MG63 (cell line): Measurements from ENCODE around the gene PELI3. TPM values are rescaled to one million over a fixed set of nuclear protein-coding genes. Genes with fewer than 3 reads are reported as not detected.

Source experiments
- DNase-seq: peaks from one replicate; pipeline ENCODE4 v3.0.0-alpha.2; 2020
- H3K27me3 ChIP-seq: fragments of 250-450 bp; sonication (Bioruptor Pico); 2 replicates; pipeline ENCODE4 v1.5.1; 2020; ENCODE audit warnings: mild to moderate bottlenecking, moderate library complexity
- H3K36me3 ChIP-seq: fragments of 250-450 bp; sonication (Bioruptor Pico); 2 replicates; pipeline ENCODE4 v1.5.1; 2020; ENCODE audit warnings: mild to moderate bottlenecking, moderate library complexity
- H3K4me3 ChIP-seq: fragments of 250-450 bp; sonication (Bioruptor Pico); 2 replicates; pipeline ENCODE4 v1.5.1; 2020; ENCODE audit warnings: mild to moderate bottlenecking, moderate library complexity
- H3K9me3 ChIP-seq: fragments of 250-450 bp; sonication (Bioruptor Pico); 2 replicates; pipeline ENCODE4 v1.5.1; 2020; ENCODE audit warnings: mild to moderate bottlenecking, moderate library complexity
- total RNA-seq: library from RNA; depleted of rRNA; stranded (reverse); fragments of >200 nt; shearing (Covaris generic); gene quantifications from 2 replicates; pipeline ENCODE4 v1.2.3, GENCODE V29; 2014; ENCODE audit warnings: low replicate concordance; rRNA removed

Gene PELI3
- total RNA-seq, 1 experiment from 2014 or later: 7.3 TPM

GRCh38 chr11:66509131-66509561, 42.4 kb downstream of the PELI3 start:
- peaks cover 19% of the 10 kb centered on the region for H3K36me3 ChIP-seq

GRCh38 chr11:66510271-66510989, 43.7 kb downstream of the PELI3 start, which contains the start of gene BBS1:
Gene BBS1, plus strand, starts transcription at chr11:66510635. Its CDS starts 25 bp downstream, at chr11:66510660.
- peaks cover 11% of the 10 kb centered on the region for H3K36me3 ChIP-seq
- DNase-seq: peak; percentile 79
- peak within 1 kb of the TSS; percentile 98 for H3K4me3 ChIP-seq
- H3K27me3 ChIP-seq: no peaks in the 10 kb centered on the region
- no peaks in the 10 kb centered on the region for H3K9me3 ChIP-seq

More at GRCh38 chr11:66509131-66509561, 42.4 kb downstream of the PELI3 start:
- H3K27me3 ChIP-seq: no peaks in the 10 kb centered on the region
- no peak for DNase-seq
- no peaks in the 10 kb centered on the region for H3K9me3 ChIP-seq
- no peak overlapping the region for H3K4me3 ChIP-seq

- Histone ChIP-seq H3K9me3 (no peaks in the 10 kb centered on the region), H3K4me3 (peak overlapping the region; percentile 98), H3K27me3 (no peaks in the 10 kb centered on the region), H3K36me3 (peaks cover 11% of the 10 kb centered on the region)
- no peak for DNase-seq
These were observed 44.3 kb downstream of the PELI3 start for GRCh38 chr11:66510990-66511339.

GRCh38 chr11:66523611-66524010, 56.9 kb downstream of the PELI3 start:
- DNase-seq: no peak

GRCh38 chr11:66524304-66525040, 57.8 kb downstream of the PELI3 start:
- Histone ChIP-seq H3K4me3 (no peak overlapping the region), H3K9me3 (no peaks in the 10 kb centered on the region), H3K36me3 (peaks cover 11% of the 10 kb centered on the region), H3K27me3 (no peaks in the 10 kb centered on the region)
- no peak for DNase-seq

More at GRCh38 chr11:66523611-66524010, 56.9 kb downstream of the PELI3 start:
- Histone ChIP-seq H3K9me3 (no peaks in the 10 kb centered on the region), H3K4me3 (no peak overlapping the region), H3K36me3 (peaks cover 13% of the 10 kb centered on the region), H3K27me3 (no peaks in the 10 kb centered on the region)

Other genes with a start within 250 kb of the PELI3 start
- gene KLC2, start 209.2 kb upstream of the PELI3 start, total RNA-seq: 15.0 and 25.3 TPM in 2 replicates
- gene RAB1B, start 198.3 kb upstream of the PELI3 start, total RNA-seq: 101 and 103 TPM in 2 replicates
- gene CNIH2, start 188.7 kb upstream of the PELI3 start, total RNA-seq: not detected in 2 replicates
- gene YIF1A, start 177.8 kb upstream of the PELI3 start, total RNA-seq: 217 and 220 TPM in 2 replicates
- gene TMEM151A, start 175.0 kb upstream of the PELI3 start, total RNA-seq: 0.56 TPM in 1 of 2 replicates, not detected in the other
- not detected in 2 replicates for gene CD248, start 149.9 kb upstream of the PELI3 start, total RNA-seq
- gene RIN1, start 130.5 kb upstream of the PELI3 start, total RNA-seq: 45.3 and 65.7 TPM in 2 replicates
- 119 TPM in 2 replicates for gene BRMS1, start 121.8 kb upstream of the PELI3 start, total RNA-seq
- gene B4GAT1, start 119.3 kb upstream of the PELI3 start, total RNA-seq: 26.6 and 34.6 TPM in 2 replicates
- not detected in 2 replicates for gene SLC29A2, start 95.1 kb upstream of the PELI3 start, total RNA-seq
- not detected in 2 replicates for gene NPAS4, start 45.9 kb upstream of the PELI3 start, total RNA-seq
- gene MRPL11, start 28.1 kb upstream of the PELI3 start, total RNA-seq: 92.7 and 167 TPM in 2 replicates
- gene DPP3, start 13.5 kb downstream of the PELI3 start, total RNA-seq: 57.0 and 124 TPM in 2 replicates
- 7.7 and 14.7 TPM in 2 replicates for gene BBS1, start 43.7 kb downstream of the PELI3 start, total RNA-seq
- 21.8 and 22.9 TPM in 2 replicates for gene ZDHHC24, start 79.1 kb downstream of the PELI3 start, total RNA-seq
- not detected in 2 replicates for gene ACTN3, start 80.0 kb downstream of the PELI3 start, total RNA-seq
- gene CTSF, start 101.7 kb downstream of the PELI3 start, total RNA-seq: 13.0 and 17.7 TPM in 2 replicates
- not detected in 2 replicates for gene CCDC87, start 126.2 kb downstream of the PELI3 start, total RNA-seq
- 29.3 and 37.6 TPM in 2 replicates for gene CCS, start 126.3 kb downstream of the PELI3 start, total RNA-seq
- gene RBM14, start 149.7 kb downstream of the PELI3 start, total RNA-seq: 19.9 and 27.4 TPM in 2 replicates
- 136 and 213 TPM in 2 replicates for gene RBM4, start 171.8 kb downstream of the PELI3 start, total RNA-seq
- gene RBM4B, start 211.0 kb downstream of the PELI3 start, total RNA-seq: 15.7 and 26.6 TPM in 2 replicates